ENCODE results near the gene MTCL3.

Gene MTCL3

GRCh38 chr6:127561660-127562059, 42.5 kb upstream of the MTCL3 start:
- Mint-ChIP-seq H3K4me1 (ENCODE audit: low read depth) (no peaks in the 10 kb centered on the region), H3K9me3 (ENCODE audit: low read depth) (no peaks in the 10 kb centered on the region), H3K36me3 (ENCODE audit: low read depth) (no peaks in the 10 kb centered on the region), H3K4me3 (ENCODE audit: unreplicated experiment) (no peak overlapping the region), H3K27me3 (ENCODE audit: low read depth) (no peaks in the 10 kb centered on the region), H3K27ac (ENCODE audit: unreplicated experiment) (no peak overlapping the region)
- DNase-seq (ENCODE audit: low spot score) = no peak
- TF ChIP-seq CTCF (IDR thresholded peaks at IDR 0.05) = no peak

- H3K27ac Mint-ChIP-seq (ENCODE audit: unreplicated experiment) = no peak overlapping the region
- no peaks in the 10 kb centered on the region for H3K36me3 Mint-ChIP-seq (ENCODE audit: low read depth)
- DNase-seq (ENCODE audit: low spot score) = no peak
- H3K9me3 Mint-ChIP-seq (ENCODE audit: low read depth) = no peaks in the 10 kb centered on the region
- TF ChIP-seq CTCF (IDR thresholded peaks at IDR 0.05) = peak; percentile 77
- H3K4me1 Mint-ChIP-seq (ENCODE audit: low read depth) = peaks cover 18% of the 10 kb centered on the region
- no peaks in the 10 kb centered on the region for H3K27me3 Mint-ChIP-seq (ENCODE audit: low read depth)
- no peak overlapping the region for H3K4me3 Mint-ChIP-seq (ENCODE audit: unreplicated experiment)
Observed at GRCh38 chr6:127554435-127555006, 35.4 kb upstream of the MTCL3 start.

GRCh38 chr6:127550403-127550802, 31.3 kb upstream of the MTCL3 start:
- Mint-ChIP-seq H3K27me3 (ENCODE audit: low read depth) (peaks cover 7% of the 10 kb centered on the region), H3K36me3 (ENCODE audit: low read depth) (no peaks in the 10 kb centered on the region), H3K4me1 (ENCODE audit: low read depth) (peaks cover 18% of the 10 kb centered on the region), H3K9me3 (ENCODE audit: low read depth) (no peaks in the 10 kb centered on the region), H3K27ac (ENCODE audit: unreplicated experiment) (no peak overlapping the region), H3K4me3 (ENCODE audit: unreplicated experiment) (no peak overlapping the region)
- no peak for TF ChIP-seq CTCF (IDR thresholded peaks at IDR 0.05)
- no peak for DNase-seq (ENCODE audit: low spot score)

- no peak overlapping the region for H3K27ac Mint-ChIP-seq (ENCODE audit: unreplicated experiment)
- H3K9me3 Mint-ChIP-seq (ENCODE audit: low read depth) = no peaks in the 10 kb centered on the region
- peaks cover 18% of the 10 kb centered on the region for H3K4me1 Mint-ChIP-seq (ENCODE audit: low read depth)
- no peak overlapping the region for H3K4me3 Mint-ChIP-seq (ENCODE audit: unreplicated experiment)
- H3K27me3 Mint-ChIP-seq (ENCODE audit: low read depth) = peaks cover 10% of the 10 kb centered on the region
- H3K36me3 Mint-ChIP-seq (ENCODE audit: low read depth) = no peaks in the 10 kb centered on the region
- peak; percentile 71 for TF ChIP-seq CTCF (IDR thresholded peaks at IDR 0.05)
- no peak for DNase-seq (ENCODE audit: low spot score)
Observed at GRCh38 chr6:127547904-127548649, 28.9 kb upstream of the MTCL3 start.

- no peak overlapping the region for H3K27ac Mint-ChIP-seq (ENCODE audit: unreplicated experiment)
- no peak for DNase-seq (ENCODE audit: low spot score)
- TF ChIP-seq CTCF (IDR thresholded peaks at IDR 0.05) = no peak
- H3K4me3 Mint-ChIP-seq (ENCODE audit: unreplicated experiment) = no peak overlapping the region
- H3K36me3 Mint-ChIP-seq (ENCODE audit: low read depth) = no peaks in the 10 kb centered on the region
- H3K4me1 Mint-ChIP-seq (ENCODE audit: low read depth) = peaks cover 18% of the 10 kb centered on the region
- peaks cover 10% of the 10 kb centered on the region for H3K27me3 Mint-ChIP-seq (ENCODE audit: low read depth)
- H3K9me3 Mint-ChIP-seq (ENCODE audit: low read depth) = no peaks in the 10 kb centered on the region
Observed at GRCh38 chr6:127547215-127547614, 28.1 kb upstream of the MTCL3 start.
